GM21360 (cell line): Measurements from ENCODE around the gene PSD2.

Experiments
- ATAC-seq: cut with Tn5 transposase; IDR thresholded peaks from one replicate; pipeline ENCODE4 v1.9.1; 2021; ENCODE audit warnings: mild to moderate bottlenecking, moderate library complexity; ENCODE audit not compliant: unreplicated experiment

PSD2 gene

GRCh38 chr5:139872851-139873794, 77.5 kb downstream of the PSD2 start:
- no peak for ATAC-seq

DNA sequence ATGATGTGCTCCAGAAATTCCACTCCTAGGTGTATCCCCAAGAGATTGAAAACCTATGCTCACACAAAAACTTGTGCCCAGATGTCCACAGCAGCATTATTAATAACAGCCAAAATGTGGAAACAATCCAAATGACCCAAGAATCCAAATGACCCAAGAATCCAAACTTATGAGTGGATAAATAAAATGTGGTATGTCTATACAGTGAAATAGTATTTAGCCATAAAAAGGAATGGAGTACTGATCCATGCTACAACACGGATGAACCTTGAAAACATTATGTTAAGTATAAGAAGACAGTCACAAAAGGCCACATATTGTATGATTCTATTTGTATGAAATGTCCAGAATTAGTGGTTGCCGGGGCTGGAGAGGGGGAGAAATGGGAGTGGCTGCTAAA, 80.3 kb downstream of the PSD2 start:
- no peak for ATAC-seq

GRCh38 chr5:139877129-139877597, 81.6 kb downstream of the PSD2 start:
- no peak for ATAC-seq

DNA sequence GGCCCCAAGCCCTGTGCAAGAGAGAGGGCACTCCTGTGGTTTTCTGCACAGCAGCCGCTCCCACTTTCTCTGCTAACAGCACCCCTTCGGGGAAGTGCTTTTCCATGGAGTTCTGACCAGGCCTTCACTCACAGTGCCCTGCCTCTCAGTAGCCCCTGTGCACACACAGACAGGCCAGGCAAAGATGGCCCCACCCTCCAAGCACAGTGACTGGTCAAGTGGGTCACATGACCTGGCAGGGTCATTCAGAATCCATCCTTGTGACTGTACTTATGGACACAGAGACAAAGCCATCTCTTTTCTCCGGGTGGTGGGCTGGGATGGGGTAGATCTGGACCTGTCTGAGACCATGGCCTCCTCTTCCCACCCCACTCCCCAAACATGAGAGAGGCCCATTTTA, 82.5 kb downstream of the PSD2 start:
- ATAC-seq: no peak

- ATAC-seq: no peak
Observed at GRCh38 chr5:139880416-139881142, 85.0 kb downstream of the PSD2 start.

DNA sequence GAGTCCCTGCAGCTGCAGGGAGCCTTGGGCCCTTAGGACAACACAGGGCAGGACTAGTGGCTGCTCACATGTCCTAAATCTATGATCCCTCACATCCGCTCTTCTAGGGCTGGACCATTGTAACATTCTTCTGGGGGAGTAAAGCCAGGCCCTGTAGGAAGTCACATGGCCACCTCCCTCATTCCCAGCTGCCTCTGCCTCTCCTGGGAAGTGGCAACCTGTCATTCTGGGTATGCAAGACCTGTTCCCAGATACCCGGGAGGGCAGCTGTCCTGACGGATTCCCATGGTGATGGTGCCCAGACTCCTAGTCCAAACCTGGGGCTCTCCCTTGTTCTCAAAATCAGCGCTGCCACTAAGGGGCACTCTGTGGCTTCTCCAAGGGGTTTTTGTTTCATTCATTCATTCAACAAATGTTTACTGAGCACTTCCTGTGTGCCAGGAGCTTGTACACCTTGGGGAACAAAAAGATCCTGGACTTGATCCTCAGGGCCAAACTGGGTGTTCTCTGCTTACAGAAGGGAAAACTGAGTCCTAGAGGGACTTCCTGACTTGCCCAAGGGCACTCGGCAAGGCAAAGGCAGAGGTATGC, 85.6 kb downstream of the PSD2 start:
- no peak for ATAC-seq

DNA sequence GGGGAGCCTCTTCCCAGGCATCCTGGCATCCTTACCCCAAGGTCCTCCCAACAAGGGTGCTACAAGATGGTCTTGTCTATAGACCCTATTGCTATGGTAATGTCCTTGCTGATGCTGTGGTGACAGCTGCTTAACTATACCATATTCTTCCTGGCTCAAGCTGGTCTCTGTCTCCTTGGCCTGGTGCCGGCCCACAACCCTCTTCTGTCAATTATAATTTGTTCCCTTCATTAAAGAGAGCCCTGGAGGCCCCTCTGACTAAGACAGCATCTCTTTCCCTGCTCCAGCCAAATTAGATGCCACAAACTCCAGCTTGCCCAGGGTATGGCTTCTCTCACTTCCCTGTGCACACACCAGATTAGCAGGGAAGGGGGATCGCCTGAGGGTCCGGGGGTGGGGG, 86.7 kb downstream of the PSD2 start:
- ATAC-seq: no peak

GRCh38 chr5:139882961-139883539, 87.4 kb downstream of the PSD2 start:
- ATAC-seq: no peak

GRCh38 chr5:139884144-139884543, 88.5 kb downstream of the PSD2 start:
- no peak for ATAC-seq

DNA sequence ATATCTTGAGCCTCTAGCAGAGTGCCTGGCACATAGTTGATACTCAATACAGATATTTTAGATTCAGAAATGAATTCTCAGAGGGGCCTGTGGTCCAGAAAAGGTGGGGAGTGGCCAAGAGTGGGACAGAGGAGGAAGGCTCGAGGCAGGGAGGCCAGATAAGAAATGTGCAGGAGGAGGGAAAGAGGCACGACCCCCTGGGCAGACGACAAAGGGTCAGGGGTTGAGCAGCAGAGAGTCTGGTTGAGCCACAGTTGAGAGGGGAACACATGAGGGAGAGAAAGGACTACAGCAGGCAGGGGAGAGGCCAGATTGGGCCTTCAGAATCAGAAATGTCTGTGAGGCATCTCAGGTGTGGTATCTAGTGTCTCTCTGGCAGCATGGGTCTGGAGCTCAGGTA, 89.1 kb downstream of the PSD2 start:
- no peak for ATAC-seq

GRCh38 chr5:139885172-139885856, 89.7 kb downstream of the PSD2 start:
- no peak for ATAC-seq

GRCh38 chr5:139885857-139886208, 90.2 kb downstream of the PSD2 start:
- ATAC-seq: no peak

- ATAC-seq: no peak
Observed at GRCh38 chr5:139886213-139886612, 90.6 kb downstream of the PSD2 start.

DNA sequence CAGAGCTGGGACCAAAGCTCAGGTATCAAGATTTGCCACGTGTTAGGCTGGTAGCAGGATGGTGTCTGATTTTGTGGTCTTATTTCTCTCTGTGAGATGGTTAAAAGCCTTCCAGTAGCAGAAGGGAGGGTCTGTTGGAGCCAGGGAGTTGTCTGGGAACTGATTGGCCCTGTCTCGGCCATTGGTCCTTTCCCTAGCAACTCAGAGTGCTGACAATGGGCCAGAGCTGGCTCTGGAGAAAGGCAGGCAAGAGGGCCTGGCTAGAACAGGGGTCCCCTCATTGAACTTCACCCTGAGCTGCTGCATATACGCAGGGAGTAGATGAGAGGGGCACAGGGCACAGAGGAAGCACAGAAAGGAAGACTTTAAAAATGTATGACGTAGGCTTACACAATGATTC, 92.8 kb downstream of the PSD2 start:
- no peak for ATAC-seq

GRCh38 chr5:139889410-139889809, 93.8 kb downstream of the PSD2 start:
- no peak for ATAC-seq

DNA sequence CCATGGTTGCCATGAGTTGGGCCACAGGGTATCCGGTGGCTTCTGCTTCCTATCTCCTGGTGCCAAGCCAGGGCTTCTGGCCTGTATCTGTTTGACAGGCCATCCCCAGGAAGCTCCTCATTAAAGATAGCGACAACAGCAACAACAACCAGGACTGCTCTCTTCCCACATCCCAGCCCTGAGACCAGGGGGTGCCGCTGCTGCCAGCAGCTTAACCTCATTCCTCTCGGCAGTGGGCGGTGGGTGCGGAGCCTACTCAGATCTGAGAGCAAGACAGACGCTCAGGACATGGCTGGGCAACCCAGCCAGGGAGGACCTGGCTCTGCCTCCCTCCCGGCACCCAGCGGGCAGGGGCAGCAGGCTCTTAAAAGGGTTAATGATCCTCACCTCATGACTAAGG, 98.3 kb downstream of the PSD2 start:
- ATAC-seq: no peak
